MG63 (cell line): Measurements from ENCODE around the gene MBD5. TPM values are rescaled to one million over a fixed set of nuclear protein-coding genes. Genes with fewer than 3 reads are reported as not detected.

Experiments used
- DNase-seq: peaks from one replicate; pipeline ENCODE4 v3.0.0-alpha.2; 2020
- H3K27me3 ChIP-seq: fragments of 250-450 bp; sonication (Bioruptor Pico); 2 replicates; pipeline ENCODE4 v1.5.1; 2020; ENCODE audit warnings: mild to moderate bottlenecking, moderate library complexity
- H3K36me3 ChIP-seq: fragments of 250-450 bp; sonication (Bioruptor Pico); 2 replicates; pipeline ENCODE4 v1.5.1; 2020; ENCODE audit warnings: mild to moderate bottlenecking, moderate library complexity
- H3K4me3 ChIP-seq: fragments of 250-450 bp; sonication (Bioruptor Pico); 2 replicates; pipeline ENCODE4 v1.5.1; 2020; ENCODE audit warnings: mild to moderate bottlenecking, moderate library complexity
- H3K9me3 ChIP-seq: fragments of 250-450 bp; sonication (Bioruptor Pico); 2 replicates; pipeline ENCODE4 v1.5.1; 2020; ENCODE audit warnings: mild to moderate bottlenecking, moderate library complexity
- total RNA-seq: library from RNA; depleted of rRNA; stranded (reverse); fragments of >200 nt; shearing (Covaris generic); gene quantifications from 2 replicates; pipeline ENCODE4 v1.2.3, GENCODE V29; 2014; ENCODE audit warnings: low replicate concordance; rRNA removed

Gene MBD5
- total RNA-seq, 1 experiment from 2014 or later: 5.9 TPM

DNA sequence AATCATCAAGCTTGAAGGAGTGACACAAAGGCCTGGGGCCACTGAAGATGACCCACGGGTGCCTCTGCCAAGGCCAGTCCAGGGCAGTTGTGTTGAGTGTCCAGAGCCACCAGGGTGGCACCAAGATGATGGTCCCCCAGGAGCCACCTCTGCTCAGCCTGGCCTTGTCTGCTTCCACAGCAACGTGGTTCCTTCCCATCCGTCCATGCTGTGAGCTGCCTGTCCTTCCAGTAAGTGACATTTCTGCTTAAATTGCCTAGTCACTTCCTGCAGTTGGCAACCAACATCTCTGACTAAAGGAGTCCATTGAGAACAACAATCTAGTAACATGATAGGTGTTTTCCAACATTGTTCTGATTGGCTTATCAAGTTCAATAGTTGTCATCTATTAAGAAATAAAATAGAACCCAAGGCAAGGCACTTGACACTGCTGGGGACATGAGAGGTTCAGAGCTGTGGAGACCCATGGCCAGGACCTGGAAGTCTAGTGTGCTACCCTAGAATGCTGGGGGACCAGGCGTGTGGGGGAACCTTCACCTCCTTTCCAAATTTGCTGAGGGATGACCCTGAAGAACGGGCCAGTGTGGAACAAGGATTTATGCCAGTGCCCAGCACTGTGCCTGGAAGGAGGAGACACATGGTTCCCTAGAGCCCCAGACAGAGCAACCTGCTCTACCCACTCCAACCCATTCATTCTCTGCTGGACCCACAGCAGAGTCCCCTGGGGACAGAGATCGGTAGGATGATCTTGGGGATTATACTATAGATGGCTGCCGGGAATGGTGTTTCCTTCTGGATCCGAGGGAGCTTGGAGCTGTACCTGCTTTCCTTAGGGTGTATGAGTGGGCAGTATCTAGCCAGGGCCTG lies 524.7 kb downstream of the MBD5 start:
- no peaks in the 10 kb centered on the region for H3K27me3 ChIP-seq
- H3K36me3 ChIP-seq: no peaks in the 10 kb centered on the region
- DNase-seq: no peak
- H3K9me3 ChIP-seq: no peaks in the 10 kb centered on the region
- no peak overlapping the region for H3K4me3 ChIP-seq

DNA sequence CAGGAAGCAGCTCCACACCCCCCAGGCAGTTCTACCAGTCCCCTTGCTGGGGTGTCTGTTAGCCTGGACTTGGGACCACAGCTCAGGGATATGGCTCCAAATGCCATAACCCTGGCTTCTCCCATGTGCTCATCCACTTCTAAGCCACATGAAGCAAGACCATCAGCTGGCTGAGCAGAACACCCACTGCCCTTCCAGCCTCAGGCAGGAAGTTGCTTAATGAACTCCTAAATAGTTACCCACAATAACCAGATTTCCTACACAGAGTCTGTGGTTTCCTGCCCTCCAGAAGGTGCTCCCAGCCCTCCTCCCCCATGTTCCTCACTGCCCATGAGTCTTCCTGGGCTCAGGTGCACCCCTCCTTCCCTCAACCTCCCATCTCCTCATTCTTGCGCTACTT lies 525.4 kb downstream of the MBD5 start:
- Histone ChIP-seq H3K27me3 (no peaks in the 10 kb centered on the region), H3K36me3 (no peaks in the 10 kb centered on the region), H3K9me3 (no peaks in the 10 kb centered on the region), H3K4me3 (no peak overlapping the region)
- no peak for DNase-seq

DNA sequence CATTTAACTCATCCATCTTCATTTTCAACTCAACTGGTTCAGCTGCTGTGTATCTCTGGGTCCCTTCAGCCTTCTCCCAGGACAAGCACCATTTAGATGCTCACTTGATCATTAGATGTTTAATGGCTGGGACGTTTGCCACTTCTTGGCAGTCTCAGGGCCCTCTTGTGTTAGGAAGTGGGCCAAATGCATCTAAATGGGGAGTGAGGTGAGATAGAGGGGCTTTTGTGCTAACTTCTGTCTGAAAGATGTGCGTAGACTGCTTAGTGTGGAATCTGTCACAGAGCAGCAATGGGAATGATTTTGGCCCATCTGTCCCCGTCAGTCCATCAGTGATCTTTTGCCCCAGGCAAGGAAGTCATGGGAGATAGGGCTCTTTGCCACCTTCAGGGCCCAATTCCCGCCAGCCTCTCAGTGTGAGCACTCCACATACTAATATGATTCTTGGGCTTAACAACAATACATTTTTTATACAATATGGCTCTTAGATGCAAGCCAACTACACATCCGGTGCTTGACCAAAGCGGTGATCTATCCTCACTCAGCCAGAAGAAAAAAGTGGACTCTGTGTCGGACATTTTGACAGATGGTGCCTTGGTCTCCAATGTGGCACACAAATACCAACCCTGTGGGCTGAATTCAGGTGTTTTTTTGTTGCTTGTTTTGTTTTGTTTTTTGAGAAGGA lies 528.0 kb downstream of the MBD5 start:
- H3K27me3 ChIP-seq: no peaks in the 10 kb centered on the region
- DNase-seq: no peak
- no peaks in the 10 kb centered on the region for H3K9me3 ChIP-seq

DNA sequence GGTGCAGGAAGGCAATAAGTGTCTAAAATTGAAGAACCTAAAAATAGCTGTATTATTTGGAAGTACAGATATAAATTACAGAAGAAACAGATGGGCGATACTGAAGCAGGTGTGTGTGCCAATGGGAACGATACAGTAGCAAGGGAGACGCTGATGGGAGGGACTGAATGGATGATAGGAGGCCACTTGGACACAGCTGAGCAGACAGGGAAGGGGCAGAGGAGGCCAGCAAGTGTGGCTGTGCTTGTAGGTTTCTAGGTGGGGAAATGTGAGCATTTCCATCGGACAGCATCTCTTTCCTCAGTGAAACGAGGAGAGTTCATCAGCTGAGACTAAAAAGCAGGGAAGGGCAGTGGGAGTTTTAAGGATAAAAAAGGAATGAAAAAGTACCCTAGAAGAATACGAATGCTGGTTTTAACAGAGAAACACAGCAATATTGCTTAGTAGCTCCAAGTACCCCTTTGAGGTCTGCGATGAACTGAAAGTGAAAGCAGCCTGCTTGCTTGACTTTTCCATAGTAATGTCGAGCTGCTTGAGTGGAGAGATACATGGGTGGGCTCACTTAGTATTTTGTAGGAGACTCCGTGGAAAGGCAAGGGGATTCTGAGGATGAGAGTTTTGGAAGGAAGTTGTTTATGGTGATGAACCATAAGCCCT lies 531.9 kb downstream of the MBD5 start:
- Histone ChIP-seq H3K9me3 (no peaks in the 10 kb centered on the region), H3K4me3 (peak overlapping the region; percentile 50), H3K27me3 (no peaks in the 10 kb centered on the region), H3K36me3 (no peaks in the 10 kb centered on the region)
- DNase-seq: no peak

More for the DNA sequence above, 528.0 kb downstream of the MBD5 start:
- H3K36me3 ChIP-seq: no peaks in the 10 kb centered on the region
- no peak overlapping the region for H3K4me3 ChIP-seq

DNA sequence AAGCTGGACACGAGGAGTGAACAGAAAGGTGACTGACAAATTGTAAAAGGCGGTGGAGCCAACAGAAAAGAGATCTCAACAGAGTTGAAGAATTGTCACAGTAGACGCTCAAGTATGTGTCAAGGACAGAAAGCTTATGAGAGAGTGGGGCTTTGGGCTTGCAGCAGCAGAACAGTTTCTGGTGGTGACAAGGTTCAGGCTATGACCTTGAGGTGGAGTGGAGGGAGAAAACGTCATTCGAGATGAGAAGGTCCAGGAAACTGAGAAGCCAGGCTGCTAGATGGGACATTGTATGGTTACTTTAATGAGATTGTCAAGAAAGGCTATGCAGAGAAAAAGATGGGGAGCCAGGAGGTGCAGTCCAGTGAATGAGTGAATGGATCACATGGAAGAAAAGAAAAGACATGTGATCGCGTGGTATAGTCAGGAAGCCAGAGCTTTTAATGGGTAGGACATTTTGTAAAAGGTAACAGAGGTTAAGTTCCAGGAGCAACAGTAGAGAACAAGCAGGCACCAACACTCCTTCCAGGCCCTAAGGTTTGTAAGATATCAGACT lies 532.5 kb downstream of the MBD5 start:
- Histone ChIP-seq H3K27me3 (no peaks in the 10 kb centered on the region), H3K4me3 (peak overlapping the region; percentile 50), H3K9me3 (no peaks in the 10 kb centered on the region), H3K36me3 (no peaks in the 10 kb centered on the region)
- DNase-seq: no peak

- DNase-seq: no peak
- H3K36me3 ChIP-seq: no peaks in the 10 kb centered on the region
Observed at GRCh38 chr2:148554459-148555247, 533.8 kb downstream of the MBD5 start.

GRCh38 chr2:148555622-148556294 lies 534.9 kb downstream of the MBD5 start:
- H3K9me3 ChIP-seq: no peaks in the 10 kb centered on the region
- no peak overlapping the region for H3K4me3 ChIP-seq
- DNase-seq: no peak
- no peaks in the 10 kb centered on the region for H3K27me3 ChIP-seq
- no peaks in the 10 kb centered on the region for H3K36me3 ChIP-seq

More at GRCh38 chr2:148554459-148555247, 533.8 kb downstream of the MBD5 start:
- H3K9me3 ChIP-seq: no peaks in the 10 kb centered on the region
- H3K27me3 ChIP-seq: no peaks in the 10 kb centered on the region
- H3K4me3 ChIP-seq: no peak overlapping the region

GRCh38 chr2:148557844-148558436 lies 537.0 kb downstream of the MBD5 start:
- Histone ChIP-seq H3K36me3 (no peaks in the 10 kb centered on the region), H3K4me3 (no peak overlapping the region), H3K27me3 (no peaks in the 10 kb centered on the region), H3K9me3 (no peaks in the 10 kb centered on the region)
- no peak for DNase-seq

GRCh38 chr2:148560496-148560895 lies 539.6 kb downstream of the MBD5 start:
- DNase-seq: no peak

DNA sequence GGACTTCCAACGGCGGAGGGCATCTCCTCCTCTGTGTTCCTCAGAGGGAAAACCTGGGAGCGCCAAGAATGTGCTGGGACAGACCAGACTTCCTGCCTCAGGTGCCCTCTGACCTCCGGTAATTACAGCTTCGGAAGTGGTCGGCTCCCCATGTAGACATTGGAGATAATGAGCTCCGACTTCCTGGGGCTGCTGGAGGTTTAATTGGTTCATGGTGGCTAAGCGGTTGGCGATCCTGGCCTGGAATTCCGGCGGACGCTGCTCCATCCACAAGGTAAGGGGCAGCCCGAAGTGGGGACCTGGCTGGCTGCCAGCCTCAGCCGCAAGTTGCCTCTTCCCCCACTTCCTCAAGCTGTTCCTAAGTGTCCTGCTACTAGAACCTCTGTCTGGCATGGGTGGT lies 540.5 kb downstream of the MBD5 start:
- H3K36me3 ChIP-seq: no peaks in the 10 kb centered on the region
- no peaks in the 10 kb centered on the region for H3K27me3 ChIP-seq
- no peak overlapping the region for H3K4me3 ChIP-seq
- H3K9me3 ChIP-seq: no peaks in the 10 kb centered on the region
- DNase-seq: no peak

More at GRCh38 chr2:148560496-148560895, 539.6 kb downstream of the MBD5 start:
- no peaks in the 10 kb centered on the region for H3K27me3 ChIP-seq
- H3K36me3 ChIP-seq: no peaks in the 10 kb centered on the region
- H3K9me3 ChIP-seq: no peaks in the 10 kb centered on the region
- H3K4me3 ChIP-seq: no peak overlapping the region

- Histone ChIP-seq H3K27me3 (no peaks in the 10 kb centered on the region), H3K9me3 (no peaks in the 10 kb centered on the region), H3K4me3 (no peak overlapping the region), H3K36me3 (no peaks in the 10 kb centered on the region)
- DNase-seq: no peak
Observed at GRCh38 chr2:148565272-148565894, 544.5 kb downstream of the MBD5 start.

Other genes with a start within 250 kb of the MBD5 start
- gene ACVR2A, start 176.1 kb upstream of the MBD5 start, total RNA-seq: 4.1 and 16.9 TPM in 2 replicates
- 15.9 and 66.5 TPM in 2 replicates for gene ORC4, start 354 bp upstream of the MBD5 start, total RNA-seq